Gastrocnemius medialis (tissue), 4 donors: Measurements from ENCODE around the gene AUTS2. TPM values are rescaled to one million over a fixed set of nuclear protein-coding genes. Genes with fewer than 3 reads are reported as not detected.

ENCODE experiments used
- ATAC-seq, 2 donors: fragments of 150-250 bp; one replicate each; pipeline ENCODE4 v1.9.1; 2016
- DNase-seq, 2 donors: peaks; one replicate each; pipeline ENCODE4 v3.0.0-alpha.2; 2019
- H3K27ac ChIP-seq, 4 donors: fragments of 200-600 bp; sonication (generic); 1 replicate in 1 of 4; 2 replicates in 3 of 4; pipeline ENCODE4 v1.5.1; 2016 to 2018; ENCODE audit warnings: mild to moderate bottlenecking in 2 of 4, moderate library complexity in 1 of 4
- H3K27me3 ChIP-seq, 3 donors: fragments of 200-600 bp; sonication (generic) in 2 of 3; 1 replicate in 1 of 3; 2 replicates in 2 of 3; pipeline versions ENCODE4 v1.5.1 to v1.6.0; 2016 to 2019; ENCODE audit warnings: mild to moderate bottlenecking in 1 of 3, moderate library complexity in 1 of 3
- H3K36me3 ChIP-seq, 2 donors: fragments of 200-600 bp; sonication (generic) in 1 of 2; one replicate each; pipeline ENCODE4 v1.5.1; 2017 to 2018
- H3K4me1 ChIP-seq, 2 donors: fragments of 200-600 bp; sonication (generic) in 1 of 2; one replicate each; pipeline ENCODE4 v1.5.1; 2016 to 2017; ENCODE audit warnings: mild to moderate bottlenecking in 2 of 2
- H3K4me3 ChIP-seq, 4 donors: fragments of 200-600 bp; sonication (generic) in 3 of 4; 1 replicate in 1 of 4; 2 replicates in 3 of 4; pipeline ENCODE4 v1.5.1; 2016 to 2019; ENCODE audit warnings: mild to moderate bottlenecking in 2 of 4
- H3K9me3 ChIP-seq, 3 donors: fragments of 200-600 bp; sonication (generic) in 2 of 3; 1 replicate in 1 of 3; 2 replicates in 2 of 3; pipeline ENCODE4 v1.5.1; 2016 to 2019
- POLR2A ChIP-seq, 2 donors: fragments of 450-650 bp; IDR thresholded peaks; one replicate each; pipeline ENCODE4 v1.6.1; 2017; ENCODE audit warnings: antibody characterized with exemption in 2 of 2, mild to moderate bottlenecking in 2 of 2, moderate library complexity in 2 of 2
- in situ Hi-C, 4 donors: fragments of 200-750 bp; cut with MboI; loops; one replicate each; pipeline versions ENCODE4 v1.15.0 to v1.8.0; 2017; ENCODE audit warnings: low sequenced_read_pairs in 4 of 4
- intact Hi-C: fragments of 100-400 bp; cut with DNase I; formaldehyde crosslinking; loops from one replicate; pipeline ENCODE4 v1.15.1; 2023; ENCODE audit warnings: low total_unique reads
- total RNA-seq, 4 donors: library from RNA; depleted of rRNA; stranded (reverse); fragments of >200 nt; gene quantifications; one replicate each; pipeline versions ENCODE4 v1.1.0 to v1.2.3, GENCODE V29; 2016
- TF ChIP-seq, protein P1 (sequence below), 5 experiments: fragments of 450-650 bp in 3 of 5; fragments of 200-600 bp in 2 of 5; sonication (generic) in 2 of 5; IDR thresholded peaks in 4 of 5; conservative IDR thresholded peaks in 1 of 5; 1 replicate in 4 of 5; 2 replicates in 1 of 5; pipeline ENCODE4 v1.5.1; 2016 to 2019; ENCODE audit warnings: antibody characterized with exemption in 5 of 5, mild to moderate bottlenecking in 3 of 5, moderate library complexity in 3 of 5

The AUTS2 gene
- total RNA-seq, 4 donors from 2014 or later, result 2.5 to 16.2 (median 8.5) TPM

DNA sequence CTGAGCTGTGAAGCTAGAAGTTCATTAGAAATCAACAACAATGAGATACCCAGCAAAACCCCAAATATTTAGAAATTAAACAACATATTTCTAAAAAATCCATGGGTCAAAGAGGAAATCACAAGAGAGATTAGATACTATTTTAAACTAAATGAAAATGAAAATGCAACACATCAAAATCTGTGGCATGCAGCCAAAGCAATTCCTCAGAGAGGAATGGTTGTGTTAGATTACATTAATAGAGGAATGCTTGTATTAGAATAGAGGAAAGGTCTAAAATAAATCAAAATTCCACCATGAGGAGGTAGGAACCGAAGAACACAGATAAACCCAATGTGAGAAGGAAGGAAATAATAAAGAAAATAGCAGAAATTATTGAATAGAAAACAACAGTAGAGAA is 891.5 kb downstream of the AUTS2 start:
- Histone ChIP-seq H3K4me3 (no peak overlapping the region), H3K27ac (no peak overlapping the region), H3K9me3 (no peaks in the 10 kb centered on the region), H3K36me3 (no peaks in the 10 kb centered on the region), H3K4me1 (no peaks in the 10 kb centered on the region), H3K27me3 (no peaks in the 10 kb centered on the region)
- in situ Hi-C loops, result no loop called here
- no peak for ATAC-seq
- DNase-seq, result no peak
- TF ChIP-seq, protein P1, sequence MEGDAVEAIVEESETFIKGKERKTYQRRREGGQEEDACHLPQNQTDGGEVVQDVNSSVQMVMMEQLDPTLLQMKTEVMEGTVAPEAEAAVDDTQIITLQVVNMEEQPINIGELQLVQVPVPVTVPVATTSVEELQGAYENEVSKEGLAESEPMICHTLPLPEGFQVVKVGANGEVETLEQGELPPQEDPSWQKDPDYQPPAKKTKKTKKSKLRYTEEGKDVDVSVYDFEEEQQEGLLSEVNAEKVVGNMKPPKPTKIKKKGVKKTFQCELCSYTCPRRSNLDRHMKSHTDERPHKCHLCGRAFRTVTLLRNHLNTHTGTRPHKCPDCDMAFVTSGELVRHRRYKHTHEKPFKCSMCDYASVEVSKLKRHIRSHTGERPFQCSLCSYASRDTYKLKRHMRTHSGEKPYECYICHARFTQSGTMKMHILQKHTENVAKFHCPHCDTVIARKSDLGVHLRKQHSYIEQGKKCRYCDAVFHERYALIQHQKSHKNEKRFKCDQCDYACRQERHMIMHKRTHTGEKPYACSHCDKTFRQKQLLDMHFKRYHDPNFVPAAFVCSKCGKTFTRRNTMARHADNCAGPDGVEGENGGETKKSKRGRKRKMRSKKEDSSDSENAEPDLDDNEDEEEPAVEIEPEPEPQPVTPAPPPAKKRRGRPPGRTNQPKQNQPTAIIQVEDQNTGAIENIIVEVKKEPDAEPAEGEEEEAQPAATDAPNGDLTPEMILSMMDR (IDR thresholded peaks at IDR 0.05 in 4 of 5, conservative IDR thresholded peaks at IDR 0.05 in 1 of 5), result no peak
- no peak for TF ChIP-seq POLR2A (IDR thresholded peaks at IDR 0.05)
- intact Hi-C loops, result no loop called here

DNA sequence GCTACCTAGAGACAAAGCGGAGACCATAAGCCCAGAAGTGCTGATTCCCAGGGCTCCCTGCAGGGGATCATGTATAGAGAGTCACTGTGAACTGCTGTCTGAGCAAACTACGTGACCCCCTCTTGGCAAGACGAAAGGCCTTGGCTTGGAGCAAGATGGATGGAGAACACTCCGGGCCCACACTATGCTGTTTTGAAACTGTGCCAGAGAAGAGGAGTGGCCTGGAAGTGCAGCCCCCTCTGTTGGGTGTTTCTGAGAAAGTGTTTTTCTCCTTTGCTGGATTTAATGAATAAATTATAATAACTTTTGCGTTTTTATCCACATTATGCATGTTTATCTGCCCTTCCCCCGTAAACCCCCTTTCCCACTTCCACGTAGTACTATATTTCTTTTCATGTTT is 894.4 kb downstream of the AUTS2 start:
- intact Hi-C loops (no loop called here), in situ Hi-C loops (no loop called here)
- Histone ChIP-seq H3K4me1 (no peaks in the 10 kb centered on the region), H3K4me3 (no peak overlapping the region), H3K9me3 (no peaks in the 10 kb centered on the region), H3K27ac (no peak overlapping the region), H3K27me3 (no peaks in the 10 kb centered on the region), H3K36me3 (no peaks in the 10 kb centered on the region)
- TF ChIP-seq, protein P1 (IDR thresholded peaks at IDR 0.05 in 4 of 5, conservative IDR thresholded peaks at IDR 0.05 in 1 of 5), result no peak
- DNase-seq, result no peak
- ATAC-seq, result no peak

GRCh38 chr7:70494225-70495032 is 896.2 kb downstream of the AUTS2 start:
- Histone ChIP-seq H3K27me3 (no peaks in the 10 kb centered on the region), H3K4me3 (no peak overlapping the region), H3K27ac (no peak overlapping the region), H3K4me1 (no peaks in the 10 kb centered on the region), H3K9me3 (no peaks in the 10 kb centered on the region), H3K36me3 (no peaks in the 10 kb centered on the region)
- DNase-seq, result no peak
- TF ChIP-seq, protein P1 (IDR thresholded peaks at IDR 0.05 in 4 of 5, conservative IDR thresholded peaks at IDR 0.05 in 1 of 5), result no peak
- TF ChIP-seq POLR2A (IDR thresholded peaks at IDR 0.05), result no peak
- ATAC-seq, result no peak
- in situ Hi-C loops, result no loop called here
- intact Hi-C loops, result no loop called here

DNA sequence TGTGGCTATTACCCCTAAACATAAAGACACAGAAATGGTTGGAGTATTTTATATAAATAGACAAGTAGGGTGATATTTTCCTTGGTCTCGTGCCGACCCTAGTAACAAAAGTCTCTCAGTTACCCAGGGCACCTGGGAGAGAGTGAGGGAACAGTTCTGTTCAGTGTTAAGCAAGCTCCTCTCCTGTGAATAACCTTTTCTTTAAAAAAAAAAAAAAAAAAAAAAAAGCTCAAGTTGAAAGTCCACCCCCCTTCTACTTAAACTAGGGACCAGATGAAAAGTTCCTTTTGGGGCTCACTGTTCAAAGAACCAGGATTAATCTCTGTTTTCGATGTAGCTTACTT is 896.7 kb downstream of the AUTS2 start:
- H3K36me3 ChIP-seq, result no peaks in the 10 kb centered on the region
- no peaks in the 10 kb centered on the region for H3K4me1 ChIP-seq
- DNase-seq (no peak), ATAC-seq (no peak)
- no peak overlapping the region for H3K4me3 ChIP-seq
- in situ Hi-C loops, result no loop called here
- intact Hi-C loops, result no loop called here
- no peaks in the 10 kb centered on the region for H3K27me3 ChIP-seq
- no peak overlapping the region for H3K27ac ChIP-seq
- no peak for TF ChIP-seq POLR2A (IDR thresholded peaks at IDR 0.05)
- TF ChIP-seq, protein P1 (IDR thresholded peaks at IDR 0.05 in 4 of 5, conservative IDR thresholded peaks at IDR 0.05 in 1 of 5), result no peak
- no peaks in the 10 kb centered on the region for H3K9me3 ChIP-seq

- Histone ChIP-seq H3K27ac (no peak overlapping the region), H3K36me3 (no peaks in the 10 kb centered on the region), H3K4me1 (peaks cover 3 to 6% of the 10 kb centered on the region in 2 donors), H3K9me3 (no peaks in the 10 kb centered on the region), H3K27me3 (no peaks in the 10 kb centered on the region), H3K4me3 (no peak overlapping the region)
- ATAC-seq (no peak), DNase-seq (no peak)
- in situ Hi-C loops, result no loop called here
- TF ChIP-seq, protein P1 (IDR thresholded peaks at IDR 0.05 in 4 of 5, conservative IDR thresholded peaks at IDR 0.05 in 1 of 5), result no peak
- intact Hi-C loops, result no loop called here
Measured at GRCh38 chr7:70497793-70498192, 899.5 kb downstream of the AUTS2 start.
